T-helper 1 cell treated with Interleukin-12 subunit alpha and Interleukin-12 subunit beta and Interleukin-4 antibody, amounts not matched to agents 30 ng/mL and 1 ng/mL, for 36 hours (primary cell): ENCODE measurements around the gene OSBP2. TPM values are rescaled to one million over a fixed set of nuclear protein-coding genes. Genes with fewer than 3 reads are reported as not detected.

ENCODE experiments used
- total RNA-seq: library from RNA; stranded (reverse); gene quantifications from 2 replicates; pipeline ENCODE4 v1.2.3, GENCODE V29; 2022

Gene OSBP2
- total RNA-seq, 1 donor from 2014 or later = 4.1 TPM

Other genes with a start within 250 kb of the OSBP2 start
- gene SEC14L3, start 222.9 kb upstream of the OSBP2 start, total RNA-seq = 0.22 TPM in 1 of 2 replicates, not detected in the other
- gene SEC14L4, start 189.2 kb upstream of the OSBP2 start, total RNA-seq = not detected in 2 replicates
- gene SEC14L6, start 148.1 kb upstream of the OSBP2 start, total RNA-seq = not detected in 2 replicates
- gene GAL3ST1, start 120.2 kb upstream of the OSBP2 start, total RNA-seq = not detected in 2 replicates
- 88.1 and 89.0 TPM in 2 replicates for gene PES1, start 103.0 kb upstream of the OSBP2 start, total RNA-seq
- 3.4 and 5.1 TPM in 2 replicates for gene TCN2, start 87.7 kb upstream of the OSBP2 start, total RNA-seq
- gene SLC35E4, start 59.1 kb upstream of the OSBP2 start, total RNA-seq = 5.7 and 6.2 TPM in 2 replicates
- 15.7 and 17.3 TPM in 2 replicates for gene DUSP18, start 27.0 kb upstream of the OSBP2 start, total RNA-seq